Neural progenitor cell (in vitro differentiated cells): Measurements from ENCODE around the gene TFAM.

Experiments used
- CTCF ChIP-seq: fragments of 200-600 bp; sonication (generic); IDR thresholded peaks from 2 replicates; pipeline ENCODE4 v1.5.1; 2017; ENCODE audit warnings: antibody characterized with exemption, mild to moderate bottlenecking
- EZH2 ChIP-seq: fragments of 200-600 bp; sonication (generic); IDR thresholded peaks from 2 replicates; pipeline ENCODE4 v1.6.1; 2017; ENCODE audit warnings: antibody characterized with exemption, mild to moderate bottlenecking, moderate library complexity

DNA sequence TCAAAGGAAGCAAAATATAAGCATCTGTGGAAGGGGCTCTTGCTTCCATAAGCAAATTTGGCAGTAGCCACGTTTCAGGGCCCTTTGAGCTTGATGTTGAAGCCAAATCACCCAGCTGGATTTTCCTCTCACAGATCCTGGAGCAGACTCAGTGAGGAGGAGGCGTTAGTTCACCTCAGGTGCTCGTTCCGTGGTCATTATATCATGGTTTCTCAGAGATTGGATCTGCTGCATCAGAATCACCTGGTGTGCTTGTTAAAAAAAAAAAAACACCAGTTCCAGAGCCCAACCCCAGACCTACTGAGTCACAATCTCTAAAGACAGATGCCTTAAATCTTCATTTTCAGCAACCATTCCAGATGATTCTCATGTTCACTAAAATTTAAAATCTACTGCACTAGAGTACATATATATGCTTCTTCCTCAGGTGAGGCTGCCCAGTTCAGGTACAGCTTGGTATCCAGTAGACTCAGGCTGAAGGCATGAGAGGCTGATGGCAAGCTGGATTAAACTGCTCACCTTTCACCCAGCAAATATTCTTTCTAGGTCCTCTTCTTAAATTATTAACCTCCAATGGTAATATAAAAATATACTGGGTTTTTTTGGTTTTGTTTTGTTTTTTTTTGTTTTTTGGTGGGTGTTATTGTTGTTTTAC, 24.9 kb downstream of the TFAM start:
- no peak for TF ChIP-seq CTCF
- TF ChIP-seq EZH2 = no peak
